ENCODE measurements around the gene ASB15.

The ASB15 gene

GRCh38 chr7:123557398-123558288 lies 44.0 kb upstream of the ASB15 start, which contains the start of gene NDUFA5:
Gene NDUFA5 (minus strand): TSS chr7:123557818. CDS start chr7:123557795, 23 bp downstream.
- TF ChIP-seq HDGF (IDR thresholded peaks at IDR 0.05; ENCODE audit: borderline replicate concordance) (no peak), FOXM1 (IDR thresholded peaks at IDR 0.05; ENCODE audit: borderline replicate concordance) (no peak), PKNOX1 (IDR thresholded peaks at IDR 0.05) (peak; percentile 75), FOXA1 (IDR thresholded peaks at IDR 0.05) (no peak), NFRKB (IDR thresholded peaks at IDR 0.05) (no peak), CTBP1 (IDR thresholded peaks at IDR 0.05; ENCODE audit: borderline replicate concordance) (no peak), LEF1 (IDR thresholded peaks at IDR 0.05; ENCODE audit: borderline replicate concordance) (no peak)
- peak; percentile 94 for DNase-seq (ENCODE audit: extremely low spot score)
- ChIA-PET CTCF (interaction anchor here (0.9 to 1.2 kb wide), 2 partner anchors 12 to 23 kb away, joined by 3 read pairs; no protein-coding TSS in a partner anchor), POLR2A (interaction anchor here (0.7 to 1.3 kb wide), 10 partner anchors 9 to 191 kb away, joined by 3 to 8 read pairs (median 4); partner anchors contain the start of genes IQUB and WASL)

- no peak for TF ChIP-seq BHLHE40 (IDR thresholded peaks at IDR 0.05; ENCODE audit: borderline replicate concordance)
- TF ChIP-seq ARNT (IDR thresholded peaks at IDR 0.05) = no peak
- no peak for TF ChIP-seq ELF4 (IDR thresholded peaks at IDR 0.05)
- TF ChIP-seq ZNF384 (IDR thresholded peaks at IDR 0.05) = no peak
- TF ChIP-seq HDGF (IDR thresholded peaks at IDR 0.05; ENCODE audit: borderline replicate concordance) = no peak
- TF ChIP-seq LEF1 (IDR thresholded peaks at IDR 0.05; ENCODE audit: borderline replicate concordance) = no peak
- TF ChIP-seq FOXM1 (IDR thresholded peaks at IDR 0.05; ENCODE audit: borderline replicate concordance) = no peak
- TF ChIP-seq NFRKB (IDR thresholded peaks at IDR 0.05) = no peak
- no peak for TF ChIP-seq CTBP1 (IDR thresholded peaks at IDR 0.05; ENCODE audit: borderline replicate concordance)
- no peak for TF ChIP-seq SUZ12 (IDR thresholded peaks at IDR 0.05)
- no peak for TF ChIP-seq PKNOX1 (IDR thresholded peaks at IDR 0.05)
- TF ChIP-seq FOXK2 (IDR thresholded peaks at IDR 0.05) = no peak
- TF ChIP-seq L3MBTL2 (conservative IDR thresholded peaks at IDR 0.05) = no peak
- ChIA-PET CTCF (interaction anchor here (0.9 to 1.2 kb wide), 2 partner anchors 11 to 23 kb away, joined by 3 read pairs; no protein-coding TSS in a partner anchor), POLR2A (interaction anchor here (0.9 to 1.3 kb wide), 7 partner anchors 8 to 166 kb away, joined by 3 to 8 read pairs (median 5); partner anchors contain the start of gene IQUB)
- DNase-seq (ENCODE audit: extremely low spot score) = no peak
Measured at GRCh38 chr7:123558289-123558874, 43.2 kb upstream of the ASB15 start.

GRCh38 chr7:123562121-123562520 lies 39.5 kb upstream of the ASB15 start:
- CTCF ChIA-PET = no interaction called here
- POLR2A ChIA-PET = interaction anchor here (1.1 kb wide), 1 partner anchor 187 kb away, joined by 3 read pairs; the partner anchor contains the start of gene WASL
- DNase-seq (ENCODE audit: extremely low spot score) = no peak
- no peak for TF ChIP-seq LEF1 (IDR thresholded peaks at IDR 0.05; ENCODE audit: borderline replicate concordance)
- TF ChIP-seq SUZ12 (IDR thresholded peaks at IDR 0.05) = no peak
- no peak for TF ChIP-seq BHLHE40 (IDR thresholded peaks at IDR 0.05; ENCODE audit: borderline replicate concordance)
- TF ChIP-seq ZNF384 (IDR thresholded peaks at IDR 0.05) = no peak
- TF ChIP-seq FOXK2 (IDR thresholded peaks at IDR 0.05) = no peak
- no peak for TF ChIP-seq ARNT (IDR thresholded peaks at IDR 0.05)
- no peak for TF ChIP-seq PKNOX1 (IDR thresholded peaks at IDR 0.05)
- no peak for TF ChIP-seq NFRKB (IDR thresholded peaks at IDR 0.05)
- no peak for TF ChIP-seq ELF4 (IDR thresholded peaks at IDR 0.05)
- TF ChIP-seq L3MBTL2 (conservative IDR thresholded peaks at IDR 0.05) = no peak
- no peak for TF ChIP-seq FOXM1 (IDR thresholded peaks at IDR 0.05; ENCODE audit: borderline replicate concordance)
- TF ChIP-seq CTBP1 (IDR thresholded peaks at IDR 0.05; ENCODE audit: borderline replicate concordance) = no peak

GRCh38 chr7:123569352-123570010 lies 32.1 kb upstream of the ASB15 start:
- DNase-seq (ENCODE audit: extremely low spot score) = no peak
- CTCF ChIA-PET = interaction anchor here (0.9 kb wide), 1 partner anchor 12 kb away, joined by 3 read pairs; the partner anchor contains the start of gene NDUFA5
- POLR2A ChIA-PET = interaction anchor here (2.2 kb wide), 1 partner anchor 12 kb away, joined by 8 read pairs; the partner anchor contains the start of gene NDUFA5
- TF ChIP-seq FOXK2 (IDR thresholded peaks at IDR 0.05) (no peak), SUZ12 (IDR thresholded peaks at IDR 0.05) (no peak), ELF4 (IDR thresholded peaks at IDR 0.05) (no peak), LEF1 (IDR thresholded peaks at IDR 0.05; ENCODE audit: borderline replicate concordance) (no peak), L3MBTL2 (conservative IDR thresholded peaks at IDR 0.05) (no peak), BHLHE40 (IDR thresholded peaks at IDR 0.05; ENCODE audit: borderline replicate concordance) (no peak), NFRKB (IDR thresholded peaks at IDR 0.05) (no peak), ARNT (IDR thresholded peaks at IDR 0.05) (no peak), PKNOX1 (IDR thresholded peaks at IDR 0.05) (no peak), FOXM1 (IDR thresholded peaks at IDR 0.05; ENCODE audit: borderline replicate concordance) (no peak), TARDBP (IDR thresholded peaks at IDR 0.05) (no peak), SP1 (IDR thresholded peaks at IDR 0.05) (no peak), CTBP1 (IDR thresholded peaks at IDR 0.05; ENCODE audit: borderline replicate concordance) (no peak), FOXA1 (IDR thresholded peaks at IDR 0.05) (no peak), ZNF384 (IDR thresholded peaks at IDR 0.05) (no peak)

Data from HEK293T (cell line).